Right lung (tissue), 5 donors: ENCODE data around the gene SZT2. TPM values are rescaled to one million over a fixed set of nuclear protein-coding genes. Genes with fewer than 3 reads are reported as not detected.
"Not testable (repeated sequence)": the region's sequence is repeated elsewhere in the genome, so short reads cannot be mapped to it uniquely, and the experiment has no call there.

Source experiments
- DNase-seq, 2 donors: peaks; one replicate each; pipeline ENCODE4 v3.0.0-alpha.2; 2013
- polyA plus RNA-seq, 5 donors: library from polyadenylated mRNA; unstranded; fragments of 120-200 nt; gene quantifications; one replicate each; pipeline versions ENCODE4 v1.2.1 to v1.2.3, GENCODE V29; 2013; ENCODE audit warnings: inconsistent platforms in 1 of 5, low replicate concordance in 1 of 5; ENCODE audit not compliant: insufficient read length in 5 of 5, insufficient read depth in 1 of 5

The SZT2 gene
- polyA plus RNA-seq, 5 donors, result 22.5 to 31.0 (median 26.4) TPM

GRCh38 chr1:43359696-43360095 is 30.0 kb upstream of the SZT2 start:
- no peak for DNase-seq

DNA sequence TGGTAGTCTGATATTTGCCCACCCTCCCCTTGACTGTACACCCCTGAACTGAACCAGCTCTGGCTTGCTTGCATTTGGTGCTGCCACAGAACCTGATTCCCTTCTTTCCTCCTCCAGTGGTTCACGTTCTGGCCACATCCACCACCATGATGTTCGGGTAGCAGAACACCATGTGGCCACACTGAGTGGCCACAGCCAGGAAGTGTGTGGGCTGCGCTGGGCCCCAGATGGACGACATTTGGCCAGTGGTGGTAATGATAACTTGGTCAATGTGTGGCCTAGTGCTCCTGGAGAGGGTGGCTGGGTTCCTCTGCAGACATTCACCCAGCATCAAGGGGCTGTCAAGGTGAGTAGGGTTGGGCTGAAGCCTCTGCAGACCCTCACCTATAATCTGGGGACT is 29.1 kb upstream of the SZT2 start:
- DNase-seq, result no peak

DNA sequence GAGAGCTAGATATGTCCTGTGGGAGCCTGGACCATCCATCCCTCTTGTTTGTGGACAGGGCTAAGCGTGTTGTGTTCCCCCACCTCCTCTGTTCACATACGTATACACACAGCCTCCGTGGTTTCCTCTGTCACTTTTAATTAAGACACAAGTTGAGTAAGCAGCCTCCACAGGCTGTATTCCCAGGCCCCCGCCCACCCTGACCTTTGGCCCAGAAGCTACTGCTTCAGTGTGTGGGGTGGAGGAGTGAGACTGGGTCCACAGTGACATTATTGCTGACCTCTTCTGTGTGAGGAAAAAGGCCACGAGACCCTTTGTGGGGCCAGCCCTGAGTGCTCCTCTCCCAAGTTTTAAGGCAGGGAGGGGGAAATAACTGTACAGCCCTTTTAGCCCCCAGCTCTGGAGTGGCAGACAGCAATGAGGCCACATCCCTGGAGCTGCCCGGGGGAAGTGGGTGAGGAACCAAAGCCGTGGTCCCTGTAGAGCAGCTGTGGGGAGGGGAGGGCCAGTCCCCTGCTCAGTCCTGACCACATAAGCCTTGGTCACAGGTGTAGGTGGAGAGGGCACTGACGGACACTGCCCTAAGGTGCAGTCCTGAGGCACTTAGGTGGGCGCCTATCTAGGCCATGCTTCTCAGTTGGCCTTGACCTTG is 26.3 kb upstream of the SZT2 start:
- DNase-seq, result no peak

- DNase-seq, result no peak
Observed at GRCh38 chr1:43363935-43364525, 25.7 kb upstream of the SZT2 start.

DNA sequence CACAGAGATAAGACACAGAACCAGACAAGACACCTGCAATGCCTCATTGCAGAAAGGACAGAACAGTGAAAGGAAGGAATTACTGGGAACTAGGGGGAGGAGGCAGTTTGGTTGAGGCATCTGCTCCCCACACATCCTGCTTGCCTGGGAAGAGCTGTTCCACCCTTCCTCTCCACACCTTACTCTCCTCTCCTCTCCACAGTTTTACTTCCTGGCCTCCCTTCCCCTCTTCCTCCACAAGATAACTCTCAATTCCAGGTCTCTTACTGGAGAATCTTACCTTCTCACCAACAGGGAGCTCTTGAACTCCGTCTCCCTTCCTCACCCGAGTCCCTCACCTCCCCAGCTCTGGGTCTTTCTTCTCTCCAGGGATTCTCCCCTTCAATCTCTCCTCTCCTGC is 24.0 kb upstream of the SZT2 start:
- DNase-seq, result no peak

DNA sequence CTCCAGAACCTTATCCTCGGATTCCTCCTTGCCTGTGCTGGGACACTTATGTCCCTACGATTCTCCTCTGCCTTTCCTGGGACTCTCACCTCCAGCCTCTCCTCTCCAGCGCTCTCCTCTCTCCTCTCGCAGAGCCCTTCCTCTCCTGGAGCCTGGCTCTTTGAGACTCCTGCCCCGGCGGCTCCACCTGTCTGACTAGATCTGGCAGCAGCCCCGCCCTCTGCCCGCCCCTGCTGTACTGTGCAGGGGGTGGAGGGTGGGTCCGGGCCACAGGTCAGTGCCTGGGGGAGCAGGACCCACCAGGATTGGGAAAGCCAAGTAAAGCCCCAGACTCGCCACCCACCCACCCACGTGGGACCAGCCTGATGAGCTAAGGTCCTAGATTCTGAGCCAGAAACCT is 23.5 kb upstream of the SZT2 start:
- DNase-seq, result no peak

GRCh38 chr1:43366601-43367025 is 23.1 kb upstream of the SZT2 start:
- DNase-seq, result no peak

GRCh38 chr1:43367026-43367903 is 22.4 kb upstream of the SZT2 start:
- DNase-seq, result no peak

DNA sequence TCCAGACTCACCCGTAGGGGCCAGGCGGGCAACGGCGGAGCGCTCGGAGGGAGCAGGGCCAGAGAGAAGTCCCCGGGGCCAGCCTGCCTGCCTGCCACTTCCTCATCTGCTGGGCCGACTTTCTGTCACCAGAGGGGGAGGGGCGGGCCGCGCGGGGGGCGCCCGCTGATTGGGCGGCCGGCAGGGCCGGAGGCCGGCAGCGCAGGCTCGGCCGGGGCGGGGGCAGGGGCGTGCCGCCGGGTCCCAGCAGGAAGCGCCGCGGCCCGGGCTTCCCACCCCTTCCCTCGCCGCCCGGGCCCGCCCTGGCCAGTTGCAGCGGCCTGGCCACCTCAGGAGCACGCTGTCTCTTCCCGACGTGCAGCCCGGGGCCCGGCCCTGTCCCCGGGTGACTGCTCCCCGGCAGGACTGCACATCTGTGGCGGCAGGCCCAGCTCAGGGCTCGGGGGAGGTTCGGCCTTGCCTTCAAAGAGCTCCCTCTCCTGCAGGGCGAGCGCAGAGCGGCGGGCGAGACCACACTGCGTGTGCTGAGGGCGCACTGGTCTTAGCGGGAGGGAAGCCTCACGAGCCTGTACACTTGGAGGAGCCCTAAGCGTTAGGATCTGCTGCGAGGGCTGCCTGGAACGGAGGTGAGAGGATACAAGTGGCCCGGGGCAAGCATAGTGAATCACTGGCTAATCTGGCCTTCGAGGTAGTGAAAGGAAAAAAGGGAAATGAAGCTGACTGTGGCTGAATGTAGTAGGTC is 21.6 kb upstream of the SZT2 start, which contains the start of gene ELOVL1:
TSS of gene ELOVL1 (minus strand) at position 108 of the 742 bp plus-strand sequence. CDS start 2,402 bp downstream, outside the sequence.
- DNase-seq, result peak; percentile 87 to 90

DNA sequence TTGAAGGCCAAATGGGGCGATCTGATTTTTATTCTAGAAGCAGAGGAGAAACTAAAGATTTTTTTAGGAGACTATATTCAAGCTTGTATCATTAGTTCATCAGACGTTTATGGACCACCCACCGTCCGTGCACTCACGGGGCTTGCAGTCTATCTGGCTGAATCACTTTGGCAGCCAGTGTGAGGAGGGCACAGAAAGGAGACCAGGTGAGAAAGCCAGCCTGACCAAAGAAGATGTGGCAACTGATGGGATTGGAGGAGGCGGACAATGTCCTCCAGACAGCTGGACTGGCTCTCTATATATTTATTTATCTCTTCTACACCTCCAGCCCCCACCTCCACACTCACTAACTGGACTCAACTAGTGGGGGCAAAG is 21.1 kb upstream of the SZT2 start:
- no peak for DNase-seq

DNA sequence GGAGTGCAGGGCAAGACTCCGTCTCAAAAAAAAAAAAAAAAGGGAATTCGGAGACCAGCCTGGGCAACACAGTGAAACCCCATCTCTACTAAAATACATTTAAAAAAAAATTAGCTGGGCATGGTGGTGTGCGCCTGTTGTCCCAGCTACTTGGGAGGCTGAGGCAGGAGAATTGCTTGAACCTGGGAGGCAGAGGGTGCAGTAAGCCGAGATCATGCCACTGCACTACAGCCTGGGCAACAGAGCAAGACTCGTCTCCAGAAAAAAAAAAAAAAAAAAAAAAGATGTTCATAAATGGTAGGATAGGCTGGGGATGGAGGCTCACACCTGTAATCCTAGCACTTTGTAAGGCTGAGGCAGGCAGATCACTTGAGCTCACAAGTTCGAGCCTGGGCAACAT is 19.9 kb upstream of the SZT2 start:
- not testable (repeated sequence) for DNase-seq

DNA sequence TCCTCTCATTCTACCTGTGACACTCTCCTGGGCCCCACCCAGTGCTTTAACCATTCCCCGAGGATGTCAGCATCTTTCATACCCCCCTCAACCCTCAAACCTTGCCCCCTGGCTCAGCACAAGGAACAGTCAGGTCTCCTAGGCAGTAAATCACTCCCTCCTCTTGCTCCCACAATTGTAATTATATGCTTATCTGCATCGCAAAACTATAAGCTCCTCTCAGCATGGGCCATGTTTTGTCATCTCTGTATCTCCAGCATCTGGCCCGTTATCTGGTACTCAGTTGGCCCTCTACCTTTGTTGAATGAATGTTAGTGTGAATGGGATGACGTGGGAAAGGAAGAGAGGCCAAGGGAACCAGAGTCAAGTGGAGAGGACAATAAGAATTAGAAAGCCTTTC is 19.1 kb upstream of the SZT2 start:
- no peak for DNase-seq

DNA sequence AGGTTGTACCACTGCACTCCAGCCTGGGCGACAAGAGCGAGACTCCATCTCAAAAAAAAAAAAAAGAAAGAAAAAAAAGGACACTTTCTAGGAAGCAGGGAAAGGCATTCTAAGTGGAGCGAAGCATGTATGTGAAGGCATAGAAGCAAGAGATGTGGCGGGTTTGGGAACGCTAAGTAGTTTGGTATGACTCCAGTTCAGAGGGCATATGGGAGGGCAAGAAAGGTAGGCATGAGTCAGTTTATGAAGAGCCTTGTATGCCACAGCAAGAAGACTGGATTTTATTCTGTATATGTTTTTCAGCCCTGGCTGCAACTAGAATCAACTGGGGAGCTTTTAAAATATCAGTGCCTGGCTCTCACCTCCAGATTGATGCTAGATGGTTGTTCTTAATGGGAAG is 17.5 kb upstream of the SZT2 start:
- DNase-seq, result no peak

DNA sequence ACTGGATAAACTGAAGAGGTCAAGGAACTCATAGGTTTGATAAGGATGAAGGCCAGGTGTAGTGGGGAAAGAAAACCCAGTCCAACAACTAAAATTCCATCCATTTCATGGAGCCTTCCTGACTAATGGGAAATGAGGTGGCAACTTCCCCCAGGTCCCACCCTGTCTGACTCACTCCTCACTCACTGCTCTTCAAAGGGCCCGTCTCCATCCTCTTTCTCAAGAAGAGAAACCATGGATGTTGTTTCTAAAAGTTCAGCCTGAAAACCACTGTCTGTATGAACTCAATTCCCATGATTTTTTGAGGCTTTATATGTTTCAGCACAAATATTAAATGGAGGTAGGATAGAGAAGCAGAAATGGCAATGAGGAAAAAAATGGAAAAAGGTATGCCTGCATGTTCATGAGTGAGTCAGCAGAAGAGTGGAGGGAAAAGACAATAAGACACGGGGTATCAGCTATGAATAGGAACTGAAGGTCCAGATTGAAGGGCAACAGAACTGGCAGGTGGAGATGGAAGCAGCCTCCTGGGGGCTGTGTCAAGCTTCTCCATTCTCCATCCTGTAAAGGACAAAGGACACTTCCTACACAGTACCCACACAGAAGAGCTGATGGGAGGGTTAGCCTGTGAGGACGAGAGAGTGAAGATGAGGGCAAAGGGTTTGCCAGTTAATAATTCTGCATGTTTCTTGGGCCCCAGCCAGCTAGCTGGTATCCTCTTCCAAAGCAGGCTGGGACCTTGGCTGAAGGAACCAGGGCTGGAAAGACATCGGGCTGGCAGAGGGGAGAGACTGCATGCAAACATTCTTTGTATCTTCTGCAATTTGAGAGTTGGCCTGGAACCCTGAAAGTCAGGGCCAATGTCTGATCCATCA is 16.4 kb upstream of the SZT2 start:
- no peak for DNase-seq

DNA sequence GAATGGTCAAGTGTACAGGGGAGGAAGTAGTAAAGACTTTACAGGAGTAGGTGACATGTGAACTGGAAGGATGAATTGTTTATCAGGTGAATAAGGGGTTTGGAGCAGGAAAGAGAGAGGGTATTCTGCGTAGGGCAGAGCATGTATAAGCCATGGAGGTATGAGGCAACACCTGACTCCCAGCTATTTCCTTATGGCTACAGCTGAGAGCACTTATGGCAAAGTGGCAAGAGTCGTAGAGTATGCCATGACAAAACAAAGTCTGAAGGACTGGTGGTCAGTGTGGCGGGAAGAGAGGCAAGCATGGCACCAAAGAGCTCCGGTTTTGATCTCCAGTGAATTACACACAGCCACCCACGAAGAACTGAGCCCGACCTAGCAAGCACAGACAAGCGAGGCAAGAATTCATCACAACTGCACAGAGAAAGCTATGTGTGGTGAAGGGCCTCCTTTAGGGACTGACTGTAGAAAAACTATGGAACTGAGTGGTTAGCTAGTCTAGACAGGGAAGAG is 12.9 kb upstream of the SZT2 start:
- no peak for DNase-seq

DNA sequence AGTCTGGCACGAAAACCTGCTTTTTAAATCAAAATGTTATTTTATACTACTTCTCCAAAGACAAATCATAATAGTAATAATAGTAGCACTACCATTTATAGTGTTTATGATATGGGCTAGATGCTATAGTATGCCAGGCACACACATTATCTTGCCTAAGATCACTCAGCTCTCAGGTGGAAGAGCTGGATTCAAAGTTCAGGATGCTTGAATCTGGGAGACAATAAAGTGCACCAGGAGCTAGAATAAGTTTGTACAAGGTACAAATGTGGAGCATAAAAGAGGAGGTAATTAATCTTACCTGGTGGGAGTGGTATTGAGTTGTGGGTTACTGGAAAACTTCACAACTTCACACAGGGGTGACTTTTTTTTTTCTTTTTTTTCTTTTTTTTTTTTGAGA is 11.9 kb upstream of the SZT2 start:
- no peak for DNase-seq

DNA sequence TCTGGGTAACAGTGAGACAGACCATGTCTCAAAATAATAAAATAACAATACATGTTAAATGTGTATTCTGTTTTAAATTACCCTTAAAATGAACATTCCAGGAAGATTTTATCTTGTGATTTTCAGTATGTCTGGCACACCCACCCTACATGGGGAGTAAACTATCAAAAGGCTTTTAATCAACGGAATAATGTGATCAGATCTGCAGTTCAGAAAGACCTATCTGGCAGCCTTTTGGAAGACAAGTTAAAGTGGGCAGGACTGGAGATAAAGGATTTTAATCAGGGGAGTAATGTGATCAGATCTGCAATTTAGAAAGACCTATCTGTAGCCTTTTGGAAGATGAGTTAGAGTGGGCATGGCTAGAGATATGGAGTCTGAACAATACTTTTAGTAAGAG is 10.2 kb upstream of the SZT2 start:
- DNase-seq, result no peak

DNA sequence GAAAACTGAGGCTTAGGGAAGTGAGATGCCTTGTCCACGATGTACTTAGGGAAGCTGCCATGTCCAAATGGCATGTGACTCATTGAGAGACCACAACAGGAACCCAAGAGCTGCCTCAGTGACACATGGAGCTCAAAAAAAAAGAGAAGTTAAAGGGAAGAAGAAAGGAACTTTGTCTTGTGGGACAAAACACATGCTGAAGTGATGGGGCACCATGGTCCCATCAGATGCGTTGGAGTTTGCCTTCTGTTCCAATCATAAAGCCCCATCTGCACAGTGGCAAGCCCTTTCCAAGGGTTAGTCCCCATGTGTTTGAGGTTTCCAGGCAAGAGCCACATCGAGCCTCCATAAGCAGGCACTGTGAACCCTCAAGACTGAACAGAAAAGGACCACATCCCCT is 8.1 kb upstream of the SZT2 start:
- no peak for DNase-seq

- DNase-seq, result peak in 1 of 2 donors; percentile 36
Observed at GRCh38 chr1:43382027-43382779, 7.5 kb upstream of the SZT2 start.

DNA sequence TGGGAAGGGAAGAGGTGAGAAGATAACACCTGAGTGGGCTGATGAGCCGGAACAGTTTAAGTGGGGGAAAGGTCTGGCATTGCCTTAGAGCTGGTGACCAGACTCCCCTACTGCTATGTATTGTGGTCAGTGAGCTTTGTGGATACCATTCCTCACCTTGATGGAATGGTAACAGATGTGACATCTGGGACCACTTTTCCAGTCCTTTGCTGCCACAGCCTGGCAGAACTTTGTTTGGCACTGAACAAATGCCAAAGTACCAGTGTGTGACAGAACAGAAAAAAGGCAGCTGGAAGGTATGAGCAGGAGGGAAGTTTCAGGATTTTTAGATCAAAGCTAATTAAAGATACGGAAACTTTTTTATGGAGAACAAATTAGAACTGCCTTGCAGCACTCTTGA is 6.2 kb upstream of the SZT2 start:
- no peak for DNase-seq
